Keratinocyte (primary cell): ENCODE measurements around the gene C2CD3.

Experiments
- CTCF ChIP-seq, 3 experiments: IDR thresholded peaks in 1 of 3; conservative IDR thresholded peaks in 1 of 3; optimal IDR thresholded peaks in 1 of 3; 2 replicates in 2 of 3; 3 replicates in 1 of 3; pipeline versions ENCODE3 to v1.5.1; 2011; ENCODE audit warnings: low read length in 3 of 3, mild to moderate bottlenecking in 3 of 3, moderate library complexity in 2 of 3, control low read depth in 1 of 3, inconsistent platforms in 1 of 3; ENCODE audit not compliant: insufficient read depth in 2 of 3; ENCODE audit errors: extremely low read depth in 1 of 3
- EZH2 ChIP-seq: IDR thresholded peaks from one replicate; pipeline ENCODE4 v1.6.1; 2012; ENCODE audit warnings: inconsistent platforms, mild to moderate bottlenecking, low read length, moderate library complexity

GRCh38 chr11:74121804-74122203 is 49.0 kb downstream of the C2CD3 start:
- TF ChIP-seq CTCF (optimal IDR thresholded peaks at IDR 0.05 in 1 of 3, IDR thresholded peaks at IDR 0.05 in 1 of 3, conservative IDR thresholded peaks at IDR 0.05 in 1 of 3; ENCODE audit: extremely low read depth in 1 of 3, insufficient read depth in 2 of 3, low read length in 3 of 3) (no peak), EZH2 (no peak)
